Endothelial cell of umbilical vein (primary cell): ENCODE results near the gene PDLIM5. TPM values are rescaled to one million over a fixed set of nuclear protein-coding genes. Genes with fewer than 3 reads are reported as not detected.

Source experiments
- BruUV-seq: library from RNA; stranded (reverse); fragments of 400-500 nt; replicated peaks from 2 replicates; lab custom pipeline; 2021; lab: Mats Ljungman, UMichigan
- CTCF ChIA-PET: fragments of 300-600, 350-600 bp; sonication (Branson Sonifier 250); formaldehyde crosslinking; loops from one replicate; lab custom pipeline; 2021; ENCODE audit warnings: antibody characterized with exemption, inconsistent platforms; lab: Charles Lee
- POLR2A ChIA-PET: fragments of 300-600, 350-600 bp; sonication (Branson Sonifier 250); formaldehyde crosslinking; loops from one replicate; lab custom pipeline; 2021; ENCODE audit warnings: antibody characterized with exemption, inconsistent platforms; lab: Charles Lee
- DNase-seq: peaks from one replicate; pipeline ENCODE4 v3.0.0-alpha.2; 2011; ENCODE audit warnings: low read depth, low spot score
- FAIRE-seq: peaks from 2 replicates; lab custom pipeline; 2011; peaks lifted over from hg19 to GRCh38; lab: Jason Lieb, UNC
- H2AFZ ChIP-seq: 2 replicates; pipeline ENCODE4 v1.6.0; 2012; ENCODE audit warnings: low read depth, low read length, control low read depth, inconsistent platforms
- H3K27ac ChIP-seq: 2 replicates; pipeline ENCODE4 v1.5.1; 2011; ENCODE audit warnings: low read depth, mild to moderate bottlenecking, control low read depth, low read length, moderate library complexity; ENCODE audit not compliant: insufficient read depth
- H3K27me3 ChIP-seq, 2 experiments: 2 replicates each; pipeline versions ENCODE4 v1.6.0 to v1.6.1; 2011; ENCODE audit warnings: low read length in 2 of 2, mixed read lengths in 1 of 2; ENCODE audit not compliant: control insufficient read depth in 2 of 2, insufficient read depth in 2 of 2
- H3K36me3 ChIP-seq, 2 experiments: 2 replicates in 1 of 2; 3 replicates in 1 of 2; pipeline ENCODE4 v1.5.1; 2011; ENCODE audit warnings: low read length in 2 of 2, mild to moderate bottlenecking in 1 of 2, moderate library complexity in 1 of 2; ENCODE audit not compliant: control insufficient read depth in 2 of 2, insufficient read depth in 2 of 2; ENCODE audit errors: extremely low read depth in 1 of 2
- H3K4me1 ChIP-seq: 3 replicates; pipeline ENCODE4 v1.5.1; 2011; ENCODE audit warnings: mild to moderate bottlenecking, low read length; ENCODE audit not compliant: control insufficient read depth, insufficient read depth; ENCODE audit errors: extremely low read depth
- H3K4me2 ChIP-seq: 2 replicates; pipeline ENCODE4 v1.6.1; 2011; ENCODE audit warnings: low read length, control low read depth, mixed read lengths; ENCODE audit not compliant: insufficient read depth
- H3K4me3 ChIP-seq, 3 experiments: fragments of 200-600 bp in 1 of 3; sonication (generic), shearing (Covaris generic) in 1 of 3; replicated peaks in 1 of 3; 2 replicates each; pipeline ENCODE4 v1.5.1; 2011 to 2016; ENCODE audit warnings: control low read depth in 3 of 3, low read length in 3 of 3, mild to moderate bottlenecking in 2 of 3, inconsistent platforms in 1 of 3, low read depth in 1 of 3, moderate library complexity in 1 of 3; ENCODE audit not compliant: insufficient read depth in 1 of 3
- H3K79me2 ChIP-seq: 2 replicates; pipeline ENCODE4 v1.6.0; 2012; ENCODE audit warnings: low read length, inconsistent platforms; ENCODE audit not compliant: control insufficient read depth, insufficient read depth
- H3K9ac ChIP-seq: replicated peaks from 2 replicates; pipeline ENCODE3; 2011; ENCODE audit warnings: low read length, control low read depth; ENCODE audit not compliant: insufficient read depth; ENCODE audit errors: extremely low read depth
- H3K9me1 ChIP-seq: replicated peaks from 3 replicates; pipeline ENCODE4 v1.6.0; 2011; ENCODE audit warnings: mild to moderate bottlenecking, low read length; ENCODE audit not compliant: control insufficient read depth, insufficient read depth; ENCODE audit errors: extremely low read depth
- H3K9me3 ChIP-seq: replicated peaks from 2 replicates; pipeline ENCODE4 v1.5.1; 2012; ENCODE audit warnings: low read length, inconsistent platforms; ENCODE audit not compliant: control insufficient read depth, insufficient read depth
- H4K20me1 ChIP-seq: replicated peaks from 2 replicates; pipeline ENCODE3; 2011; ENCODE audit warnings: mild to moderate bottlenecking, low read length; ENCODE audit not compliant: control insufficient read depth, insufficient read depth; ENCODE audit errors: extremely low read depth
- EZH2 ChIP-seq: IDR thresholded peaks from 2 replicates; pipeline ENCODE4 v1.6.1; 2012; ENCODE audit warnings: borderline replicate concordance, low read depth, mild to moderate bottlenecking, moderate library complexity, low read length, inconsistent platforms; ENCODE audit not compliant: severe bottlenecking
- FOS ChIP-seq: IDR thresholded peaks from 2 replicates; pipeline ENCODE4 v1.6.1; 2011; ENCODE audit warnings: mild to moderate bottlenecking, low read length, moderate library complexity, borderline replicate concordance; ENCODE audit not compliant: insufficient read depth
- GATA2 ChIP-seq: IDR thresholded peaks from 2 replicates; pipeline ENCODE4 v1.7.0; 2011; ENCODE audit warnings: low read depth, mild to moderate bottlenecking, moderate library complexity, mixed read lengths, low read length; ENCODE audit not compliant: insufficient read length, insufficient read depth
- JUN ChIP-seq: IDR thresholded peaks from 2 replicates; pipeline ENCODE4 v1.6.1; 2011; ENCODE audit warnings: borderline replicate concordance, low read depth; ENCODE audit not compliant: insufficient read length, insufficient read depth
- MYC ChIP-seq: IDR thresholded peaks from one replicate; pipeline ENCODE4 v1.6.1; 2011; ENCODE audit warnings: mild to moderate bottlenecking, low read depth, low read length
- POLR2A ChIP-seq: IDR thresholded peaks from 2 replicates; pipeline ENCODE4 v1.6.1; 2012; ENCODE audit warnings: low read depth, mild to moderate bottlenecking, control low read depth, low read length
- POLR2AphosphoS5 ChIP-seq: IDR thresholded peaks from 2 replicates; pipeline ENCODE4 v1.6.1; 2012; ENCODE audit warnings: low read depth, mild to moderate bottlenecking, control low read depth, low read length, moderate library complexity; ENCODE audit not compliant: insufficient read depth
- dilution Hi-C: fragments of 300-500 bp; cut with MboI; formaldehyde crosslinking; loops from one replicate; pipeline ENCODE4 v1.15.0; 2019; ENCODE audit warnings: low sequenced_read_pairs; ENCODE audit not compliant: extremely low pct_ligation_motif_present
- intact Hi-C: fragments of 100-400 bp; cut with micrococcal nuclease; formaldehyde crosslinking; loops from one replicate; pipeline ENCODE4 v1.10.0; 2022
- polyA plus RNA-seq, 4 experiments: library from polyadenylated mRNA; depleted of rRNA in 3 of 4; stranded (reverse) in 3 of 4; unstranded in 1 of 4; fragments of >200 nt; gene quantifications; 2 replicates each; pipeline versions ENCODE4 v1.2.1 to v1.2.3, GENCODE V29; 2011 to 2012; ENCODE audit warnings: missing spikeins in 1 of 4
- total RNA-seq: library from RNA; stranded (reverse); gene quantifications from 2 replicates; pipeline ENCODE4 v1.2.3, GENCODE V29; 2021
- TF ChIP-seq, protein P1 (sequence below): IDR thresholded peaks from 2 replicates; pipeline ENCODE4 v1.6.1; 2011; ENCODE audit not compliant: insufficient read depth, insufficient read length
- TF ChIP-seq, protein P2 (sequence below), 2 donors: IDR thresholded peaks; 1 replicate in 1 of 2; 2 replicates in 1 of 2; pipeline ENCODE4 v1.5.1; 2011; ENCODE audit warnings: low read length in 2 of 2, mild to moderate bottlenecking in 2 of 2, moderate library complexity in 2 of 2, control low read depth in 1 of 2, inconsistent platforms in 1 of 2, low read depth in 1 of 2; ENCODE audit not compliant: insufficient read depth in 1 of 2; ENCODE audit errors: extremely low read depth in 1 of 2

Gene PDLIM5
- total and polyA plus RNA-seq, 2 donors (not counting 3 experiments of a cell fraction or from before 2014, with no cell fraction given) = 243 to 310 TPM

DNA sequence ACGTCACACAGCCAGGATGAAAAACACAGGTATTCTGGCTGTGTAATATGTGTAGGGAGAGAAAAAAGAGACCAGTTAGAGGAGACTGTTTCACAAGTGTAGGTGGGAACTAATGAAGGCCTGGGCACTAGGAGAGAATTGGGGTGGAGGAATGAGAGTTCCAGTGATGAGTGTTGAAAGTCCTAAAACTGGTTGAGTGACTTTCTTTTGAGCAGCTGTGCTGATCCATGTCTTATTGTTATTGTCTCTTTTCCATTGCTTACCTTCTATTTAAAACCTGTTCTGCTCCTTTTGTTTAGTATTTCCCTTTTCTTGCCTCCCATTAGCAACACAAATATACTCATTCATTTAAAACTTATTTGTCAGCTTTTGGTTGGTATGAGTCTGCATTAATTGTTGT is 88.7 kb downstream of the PDLIM5 start:
- Histone ChIP-seq H2AFZ (no peak overlapping the region), H4K20me1 (no peaks in the 10 kb centered on the region), H3K27me3 (no peaks in the 10 kb centered on the region), H3K9ac (no peak overlapping the region), H3K36me3 (peaks cover 0 to 3% of the 10 kb centered on the region in 2 experiments), H3K4me3 (no peak overlapping the region), H3K9me3 (no peaks in the 10 kb centered on the region), H3K4me2 (no peak overlapping the region), H3K9me1 (no peaks in the 10 kb centered on the region), H3K27ac (no peak overlapping the region), H3K4me1 (peaks cover 57% of the 10 kb centered on the region), H3K79me2 (peaks cover 76% of the 10 kb centered on the region)
- POLR2A ChIA-PET = no interaction called here
- FAIRE-seq (no peak), DNase-seq (no peak)
- dilution Hi-C loops = no loop called here
- TF ChIP-seq MYC (no peak), EZH2 (no peak), POLR2A (no peak), FOS (no peak), JUN (no peak), POLR2AphosphoS5 (no peak), GATA2 (no peak)
- TF ChIP-seq, protein P1, sequence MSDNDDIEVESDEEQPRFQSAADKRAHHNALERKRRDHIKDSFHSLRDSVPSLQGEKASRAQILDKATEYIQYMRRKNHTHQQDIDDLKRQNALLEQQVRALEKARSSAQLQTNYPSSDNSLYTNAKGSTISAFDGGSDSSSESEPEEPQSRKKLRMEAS = no peak
- TF ChIP-seq, protein P2, sequence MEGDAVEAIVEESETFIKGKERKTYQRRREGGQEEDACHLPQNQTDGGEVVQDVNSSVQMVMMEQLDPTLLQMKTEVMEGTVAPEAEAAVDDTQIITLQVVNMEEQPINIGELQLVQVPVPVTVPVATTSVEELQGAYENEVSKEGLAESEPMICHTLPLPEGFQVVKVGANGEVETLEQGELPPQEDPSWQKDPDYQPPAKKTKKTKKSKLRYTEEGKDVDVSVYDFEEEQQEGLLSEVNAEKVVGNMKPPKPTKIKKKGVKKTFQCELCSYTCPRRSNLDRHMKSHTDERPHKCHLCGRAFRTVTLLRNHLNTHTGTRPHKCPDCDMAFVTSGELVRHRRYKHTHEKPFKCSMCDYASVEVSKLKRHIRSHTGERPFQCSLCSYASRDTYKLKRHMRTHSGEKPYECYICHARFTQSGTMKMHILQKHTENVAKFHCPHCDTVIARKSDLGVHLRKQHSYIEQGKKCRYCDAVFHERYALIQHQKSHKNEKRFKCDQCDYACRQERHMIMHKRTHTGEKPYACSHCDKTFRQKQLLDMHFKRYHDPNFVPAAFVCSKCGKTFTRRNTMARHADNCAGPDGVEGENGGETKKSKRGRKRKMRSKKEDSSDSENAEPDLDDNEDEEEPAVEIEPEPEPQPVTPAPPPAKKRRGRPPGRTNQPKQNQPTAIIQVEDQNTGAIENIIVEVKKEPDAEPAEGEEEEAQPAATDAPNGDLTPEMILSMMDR (IDR thresholded peaks at IDR 0.05; ENCODE audit: extremely low read depth in 1 of 2, insufficient read depth in 1 of 2, low read depth in 1 of 2, low read length in 2 of 2) = no peak
- BruUV-seq = no TSS peak
- CTCF ChIA-PET = interaction anchor here (1.2 kb wide), 1 partner anchor 10 kb away, joined by 3 read pairs; no protein-coding TSS in a partner anchor
- intact Hi-C loops = no loop called here
